ENCODE results near the gene BUD13. TPM values are rescaled to one million over a fixed set of nuclear protein-coding genes. Genes with fewer than 3 reads are reported as not detected.
"Not testable (repeated sequence)": the region's sequence is repeated elsewhere in the genome, so short reads cannot be mapped to it uniquely, and the experiment has no call there.

The BUD13 gene
- total RNA-seq, 1 experiment from 2014 or later: 37.7 TPM

DNA sequence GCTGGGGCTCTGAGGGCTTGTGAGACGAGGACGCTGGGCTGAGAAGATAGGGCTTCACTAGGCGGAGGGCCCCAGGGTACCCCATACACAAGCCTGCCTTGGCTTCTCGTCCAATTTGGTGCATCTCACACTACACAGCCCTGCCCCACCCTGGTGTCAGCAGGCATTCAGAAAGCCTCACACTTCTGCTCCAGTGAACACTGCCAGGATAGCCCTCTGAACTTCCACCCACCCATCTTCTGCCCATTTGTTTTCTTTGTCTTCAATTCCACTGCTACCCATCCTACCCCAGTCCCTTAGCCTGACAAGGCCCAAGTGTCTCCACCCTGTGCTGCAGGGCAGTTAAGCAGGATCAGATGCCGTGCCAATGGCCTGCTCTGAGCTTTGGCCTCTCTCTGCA is 1.9 kb upstream of the BUD13 start:
- in situ Hi-C loops (cut with HindIII; ENCODE audit: low sequenced_read_pairs): no loop called here

GRCh38 chr11:116773203-116774097 is 663 bp upstream of the BUD13 start:
- no peak for DNase-seq (ENCODE audit: low spot score)
- in situ Hi-C loops (cut with HindIII; ENCODE audit: low sequenced_read_pairs): no loop called here

More for the DNA sequence above, 1.9 kb upstream of the BUD13 start:
- DNase-seq (ENCODE audit: low spot score): no peak

- DNase-seq (ENCODE audit: low spot score): no peak
- in situ Hi-C loops (cut with HindIII; ENCODE audit: low sequenced_read_pairs): no loop called here
Observed at GRCh38 chr11:116771935-116772334, 852 bp downstream of the BUD13 start.

DNA sequence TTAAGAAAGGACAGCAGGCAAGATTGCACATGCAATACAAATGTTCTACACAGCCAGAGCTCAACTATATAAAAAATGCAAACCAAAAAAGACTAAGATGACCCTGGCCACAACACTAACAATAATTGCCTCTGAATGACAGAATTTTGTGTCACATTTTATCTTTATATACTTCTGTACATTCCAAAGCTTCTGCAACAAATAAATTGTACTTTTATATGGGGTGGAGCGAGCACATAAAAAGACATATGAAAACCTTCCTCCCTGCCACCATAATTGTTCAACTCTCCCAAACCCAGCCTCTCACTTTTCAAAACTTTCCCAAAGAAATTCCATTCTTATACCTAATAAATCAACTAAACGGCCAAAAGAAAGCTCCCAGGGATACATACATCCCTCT is 10.7 kb downstream of the BUD13 start:
- DNase-seq (ENCODE audit: low spot score): no peak
- in situ Hi-C loops (cut with HindIII; ENCODE audit: low sequenced_read_pairs): no loop called here

DNA sequence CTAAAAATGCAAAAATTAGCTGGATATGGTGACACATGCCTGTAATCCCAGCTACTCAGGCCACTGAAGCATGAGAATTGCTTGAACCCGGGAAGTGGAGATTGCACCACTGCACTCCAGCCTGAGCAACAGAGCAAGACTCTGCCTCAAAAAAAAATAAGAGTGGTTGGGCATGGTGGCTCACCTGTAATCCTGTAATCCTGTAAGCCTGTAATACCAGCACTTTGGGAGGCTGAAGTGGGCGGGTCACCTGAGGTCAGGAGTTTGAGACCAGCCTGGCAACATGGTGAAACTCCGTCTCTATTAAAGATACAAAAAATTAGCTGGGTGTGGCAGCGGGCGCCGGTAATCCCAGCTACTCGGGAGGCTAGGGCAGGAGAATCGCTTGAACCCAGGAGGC is 16.7 kb downstream of the BUD13 start:
- in situ Hi-C loops (cut with HindIII; ENCODE audit: low sequenced_read_pairs); DNase-seq (ENCODE audit: low spot score): not testable (repeated sequence)

GRCh38 chr11:116750070-116750718 is 22.6 kb downstream of the BUD13 start:
- DNase-seq (ENCODE audit: low spot score): no peak
- in situ Hi-C loops (cut with HindIII; ENCODE audit: low sequenced_read_pairs): no loop called here

DNA sequence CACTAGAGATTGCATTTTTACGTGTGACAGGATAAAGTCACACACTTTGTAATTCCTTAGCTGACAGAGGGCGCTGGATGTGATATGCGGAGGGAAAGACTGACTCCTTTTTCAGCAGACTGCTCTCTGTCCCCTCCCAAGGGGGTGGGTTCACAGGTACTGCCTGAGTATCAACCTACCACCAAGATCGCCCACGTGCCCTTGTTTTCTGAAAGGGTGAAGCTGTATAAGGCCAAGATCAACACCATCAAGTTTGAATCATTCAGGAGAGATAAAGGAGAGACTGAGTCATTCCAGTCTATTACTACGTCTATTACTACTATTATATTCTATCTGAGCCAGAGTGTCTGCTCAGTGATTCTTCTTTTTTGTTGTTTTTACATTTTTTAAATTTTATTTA is 30.7 kb downstream of the BUD13 start:
- in situ Hi-C loops (cut with HindIII; ENCODE audit: low sequenced_read_pairs): no loop called here
- DNase-seq (ENCODE audit: low spot score): no peak

GRCh38 chr11:116740741-116741140 is 32.0 kb downstream of the BUD13 start:
- in situ Hi-C loops (cut with HindIII; ENCODE audit: low sequenced_read_pairs): no loop called here
- no peak for DNase-seq (ENCODE audit: low spot score)

DNA sequence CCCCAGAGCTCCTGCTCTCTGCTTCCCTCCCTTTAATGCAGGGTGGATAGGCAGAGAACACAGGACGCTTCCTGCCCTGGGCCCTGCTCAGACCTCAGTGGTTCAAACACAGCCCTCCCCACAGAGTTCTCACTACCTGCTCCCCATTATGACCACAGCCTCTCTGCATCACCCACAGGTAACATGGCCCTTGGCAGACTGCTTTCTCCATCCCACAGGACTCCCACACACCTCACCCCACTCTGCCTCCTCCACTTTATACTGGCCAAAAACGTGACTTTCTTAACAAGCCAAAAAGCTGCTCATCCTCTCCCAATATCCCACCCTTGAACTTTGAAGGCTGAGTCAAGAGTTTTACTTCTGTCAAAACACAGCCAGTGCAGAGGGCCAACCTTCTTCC is 33.8 kb downstream of the BUD13 start:
- no peak for DNase-seq (ENCODE audit: low spot score)
- in situ Hi-C loops (cut with HindIII; ENCODE audit: low sequenced_read_pairs): no loop called here

GRCh38 chr11:116736763-116737162 is 36.0 kb downstream of the BUD13 start:
- DNase-seq (ENCODE audit: low spot score): no peak

GRCh38 chr11:116733969-116734508 is 38.7 kb downstream of the BUD13 start:
- no peak for DNase-seq (ENCODE audit: low spot score)
- in situ Hi-C loops (cut with HindIII; ENCODE audit: low sequenced_read_pairs): no loop called here

More at GRCh38 chr11:116736763-116737162, 36.0 kb downstream of the BUD13 start:
- in situ Hi-C loops (cut with HindIII; ENCODE audit: low sequenced_read_pairs): no loop called here

DNA sequence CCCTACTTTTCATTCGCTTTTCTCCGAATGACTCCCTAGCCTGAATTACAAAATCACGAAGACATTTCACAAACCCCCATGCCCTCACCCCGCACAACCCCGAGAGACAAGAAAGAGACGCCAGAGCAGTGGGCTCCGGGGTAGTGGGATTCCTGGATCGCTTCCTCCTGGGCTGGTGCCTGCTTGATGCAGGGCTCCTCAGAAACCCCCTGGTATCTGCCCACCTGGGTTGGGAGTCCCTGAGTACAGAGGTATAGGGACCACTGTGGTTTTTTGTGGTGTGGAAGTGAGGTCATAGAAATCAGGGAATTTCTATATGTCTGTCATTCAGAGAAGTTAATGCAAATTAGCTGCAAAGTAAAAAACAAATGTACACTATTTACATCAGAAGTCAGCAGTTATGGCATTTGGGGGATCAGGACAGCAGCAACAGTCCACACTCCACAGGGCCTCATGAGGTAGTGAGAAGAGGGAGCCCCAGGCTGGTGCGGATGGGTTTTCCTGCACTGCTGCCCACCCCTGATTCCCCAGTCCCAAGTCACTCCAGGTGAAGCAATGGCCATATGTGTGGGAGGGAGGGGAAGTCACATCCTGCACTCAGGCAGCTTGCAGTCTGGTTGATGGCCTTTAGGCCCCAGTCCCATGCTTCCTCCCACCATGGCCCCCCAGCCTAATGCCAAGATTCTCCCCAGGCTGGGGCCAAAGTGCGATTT is 39.6 kb downstream of the BUD13 start:
- no peak for DNase-seq (ENCODE audit: low spot score)
- in situ Hi-C loops (cut with HindIII; ENCODE audit: low sequenced_read_pairs): no loop called here

GRCh38 chr11:116732271-116733042 is 40.3 kb downstream of the BUD13 start:
- peak; percentile 68 for DNase-seq (ENCODE audit: low spot score)
- in situ Hi-C loops (cut with HindIII; ENCODE audit: low sequenced_read_pairs): no loop called here

GRCh38 chr11:116731821-116732220 is 41.0 kb downstream of the BUD13 start:
- peak; percentile 66 for DNase-seq (ENCODE audit: low spot score)
- in situ Hi-C loops (cut with HindIII; ENCODE audit: low sequenced_read_pairs): no loop called here

GRCh38 chr11:116731097-116731761 is 41.6 kb downstream of the BUD13 start:
- peak; percentile 90 for DNase-seq (ENCODE audit: low spot score)
- in situ Hi-C loops (cut with HindIII; ENCODE audit: low sequenced_read_pairs): no loop called here

GRCh38 chr11:116730601-116731000 is 42.2 kb downstream of the BUD13 start:
- DNase-seq (ENCODE audit: low spot score): peak; percentile 74
- in situ Hi-C loops (cut with HindIII; ENCODE audit: low sequenced_read_pairs): no loop called here

- in situ Hi-C loops (cut with HindIII; ENCODE audit: low sequenced_read_pairs): no loop called here
Observed at GRCh38 chr11:116730241-116730561, 42.6 kb downstream of the BUD13 start.

DNA sequence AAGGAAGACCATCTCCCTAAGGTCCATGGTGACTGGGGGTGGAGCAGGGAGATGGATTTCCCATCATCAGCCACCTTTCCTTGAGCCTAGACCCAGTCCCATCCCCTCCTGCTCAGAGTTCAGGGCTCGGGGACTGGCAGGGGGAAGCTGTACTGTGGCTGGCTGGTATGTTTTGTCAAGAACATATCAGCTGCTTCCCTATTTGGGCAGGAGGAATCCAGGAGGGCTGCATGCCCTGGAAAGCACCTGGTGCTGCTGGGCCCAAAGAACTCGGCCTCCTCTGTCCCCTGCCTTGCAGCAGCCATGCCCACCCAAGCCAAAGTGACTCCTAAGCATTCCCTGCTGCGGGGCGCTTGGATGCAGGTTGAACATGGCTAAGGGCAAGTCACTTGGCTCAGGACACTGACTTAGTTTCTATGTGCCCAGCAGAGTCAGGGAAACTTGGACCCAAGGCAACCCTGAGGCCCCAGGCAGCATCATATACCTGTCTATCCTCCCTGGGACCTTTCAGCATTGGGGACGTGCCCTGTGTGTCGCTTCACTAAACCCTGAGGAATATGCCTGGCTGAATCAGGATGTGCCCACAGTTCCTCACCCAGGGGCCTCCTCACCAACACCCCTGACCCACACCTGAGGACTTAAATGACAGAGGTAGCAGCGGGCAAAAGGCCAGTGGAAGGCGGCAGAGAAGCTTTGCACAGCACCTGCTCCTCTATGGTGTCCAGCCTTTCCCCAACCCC is 43.1 kb downstream of the BUD13 start:
- no peak for DNase-seq (ENCODE audit: low spot score)
- in situ Hi-C loops (cut with HindIII; ENCODE audit: low sequenced_read_pairs): no loop called here

More at GRCh38 chr11:116730241-116730561, 42.6 kb downstream of the BUD13 start:
- no peak for DNase-seq (ENCODE audit: low spot score)
